ENCODE results near the gene HES4. TPM values are rescaled to one million over a fixed set of nuclear protein-coding genes. Genes with fewer than 3 reads are reported as not detected.
A peak's percentile ranks its signal among the peaks of the same experiment; 100 is the strongest.

Gene HES4
- polyA plus RNA-seq, 1 experiment, result 0.68 TPM

- H3K27ac ChIP-seq (ENCODE audit: low read depth, low read length), result no peak overlapping the region
- no peak for DNase-seq (ENCODE audit: low read depth, low spot score)
Measured at GRCh38 chr1:961132-961669, 38.7 kb downstream of the HES4 start.

GRCh38 chr1:960363-961131 is 39.4 kb downstream of the HES4 start, which contains the start of gene KLHL17:
KLHL17 (plus strand) TSS chr1:960584; CDS start chr1:960694, 110 bp downstream.
- Histone ChIP-seq H3K9me3 (ENCODE audit: control insufficient read depth, insufficient read depth, low read length) (peaks cover 4% of the 10 kb centered on the region; the same call in 1 of the 2 replicates), H3K27ac (ENCODE audit: low read depth, low read length) (no peak within 1 kb of the TSS), H3K4me3 (ENCODE audit: low read depth, low read length) (peak within 1 kb of the TSS; percentile 65), H3K27me3 (ENCODE audit: control insufficient read depth, insufficient read depth, low read length) (no peaks in the 10 kb centered on the region)
- DNase-seq (ENCODE audit: low read depth, low spot score), result no peak
- POLR2A ChIA-PET, result interaction anchor here (0.8 kb wide), 1 partner anchor 12 kb away, joined by 3 read pairs; no protein-coding TSS in a partner anchor
- no peak for TF ChIP-seq CTCF (IDR thresholded peaks at IDR 0.05; ENCODE audit: low read depth, low read length)
- CTCF ChIA-PET, result no interaction called here

More at GRCh38 chr1:961132-961669, 38.7 kb downstream of the HES4 start:
- Histone ChIP-seq H3K9me3 (ENCODE audit: control insufficient read depth, insufficient read depth, low read length) (peaks cover 4% of the 10 kb centered on the region; the same call in 1 of the 2 replicates), H3K4me3 (ENCODE audit: low read depth, low read length) (peak overlapping the region; percentile 65), H3K27me3 (ENCODE audit: control insufficient read depth, insufficient read depth, low read length) (no peaks in the 10 kb centered on the region)
- POLR2A ChIA-PET, result interaction anchor here (0.8 kb wide), 1 partner anchor 12 kb away, joined by 3 read pairs; no protein-coding TSS in a partner anchor
- no peak for TF ChIP-seq CTCF (IDR thresholded peaks at IDR 0.05; ENCODE audit: low read depth, low read length)
- CTCF ChIA-PET, result no interaction called here

- no peak for DNase-seq (ENCODE audit: low read depth, low spot score)
- H3K27me3 ChIP-seq (ENCODE audit: control insufficient read depth, insufficient read depth, low read length), result no peaks in the 10 kb centered on the region
- peak overlapping the region; percentile 65 for H3K4me3 ChIP-seq (ENCODE audit: low read depth, low read length)
- peaks cover 4% of the 10 kb centered on the region; the same call in 1 of the 2 replicates for H3K9me3 ChIP-seq (ENCODE audit: control insufficient read depth, insufficient read depth, low read length)
- TF ChIP-seq CTCF (IDR thresholded peaks at IDR 0.05; ENCODE audit: low read depth, low read length), result no peak
- no peak overlapping the region for H3K27ac ChIP-seq (ENCODE audit: low read depth, low read length)
- POLR2A ChIA-PET, result no interaction called here
- CTCF ChIA-PET, result interaction anchor here (1.3 kb wide), 1 partner anchor 24 kb away, joined by 4 read pairs; no protein-coding TSS in a partner anchor
Measured at GRCh38 chr1:959731-960362, 40.0 kb downstream of the HES4 start.

GRCh38 chr1:958823-959730 is 40.8 kb downstream of the HES4 start, which contains the start of gene NOC2L:
NOC2L (minus strand) TSS chr1:959256; CDS start chr1:959240, 16 bp downstream.
- DNase-seq (ENCODE audit: low read depth, low spot score), result peak; percentile 37
- ChIA-PET POLR2A (interaction anchor here (0.6 to 0.9 kb wide), 3 partner anchors 16 to 61 kb away, joined by 3 read pairs; no protein-coding TSS in a partner anchor), CTCF (interaction anchor here (1.0 to 1.3 kb wide), 2 partner anchors 17 to 25 kb away, joined by 3 to 4 read pairs; no protein-coding TSS in a partner anchor)
- Histone ChIP-seq H3K9me3 (ENCODE audit: control insufficient read depth, insufficient read depth, low read length) (peaks cover 4% of the 10 kb centered on the region; the same call in 1 of the 2 replicates), H3K27me3 (ENCODE audit: control insufficient read depth, insufficient read depth, low read length) (no peaks in the 10 kb centered on the region), H3K4me3 (ENCODE audit: low read depth, low read length) (peak within 1 kb of the TSS; percentile 99), H3K27ac (ENCODE audit: low read depth, low read length) (no peak within 1 kb of the TSS)
- no peak for TF ChIP-seq CTCF (IDR thresholded peaks at IDR 0.05; ENCODE audit: low read depth, low read length)

All from AG04450 (cell line).